DND-41 (cell line): ENCODE data around the gene RAET1E.

Experiments used
- EZH2 ChIP-seq: IDR thresholded peaks from 3 replicates; pipeline ENCODE4 v1.6.1; 2012; ENCODE audit warnings: borderline replicate concordance, low read depth, mild to moderate bottlenecking, moderate library complexity, low read length, inconsistent platforms; ENCODE audit not compliant: severe bottlenecking
- TF ChIP-seq, protein P1 (sequence below): IDR thresholded peaks from 2 replicates; pipeline ENCODE4 v1.5.1; 2012; ENCODE audit warnings: borderline replicate concordance, low read length, moderate library complexity, mild to moderate bottlenecking; ENCODE audit not compliant: poor library complexity, severe bottlenecking; ENCODE audit errors: extremely low read depth

DNA sequence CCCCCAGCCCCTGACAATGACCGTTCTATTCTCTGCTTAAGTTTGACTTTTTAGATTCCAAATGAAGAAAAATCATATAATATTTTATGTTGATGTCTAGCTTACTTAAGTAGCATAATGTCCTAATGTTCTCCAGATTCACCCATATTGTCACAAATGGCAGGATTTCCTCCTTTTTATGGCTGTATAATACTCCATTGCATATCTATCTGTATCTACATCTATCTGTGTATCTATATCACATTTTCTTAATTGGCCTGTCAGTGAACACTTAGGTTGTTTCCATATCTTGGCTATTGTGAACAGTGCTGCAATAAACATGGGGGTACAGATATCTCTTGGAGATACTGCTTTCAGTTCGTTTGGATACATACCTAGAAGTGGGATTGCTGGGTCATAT lies 26.7 kb downstream of the RAET1E start:
- TF ChIP-seq, protein P1, sequence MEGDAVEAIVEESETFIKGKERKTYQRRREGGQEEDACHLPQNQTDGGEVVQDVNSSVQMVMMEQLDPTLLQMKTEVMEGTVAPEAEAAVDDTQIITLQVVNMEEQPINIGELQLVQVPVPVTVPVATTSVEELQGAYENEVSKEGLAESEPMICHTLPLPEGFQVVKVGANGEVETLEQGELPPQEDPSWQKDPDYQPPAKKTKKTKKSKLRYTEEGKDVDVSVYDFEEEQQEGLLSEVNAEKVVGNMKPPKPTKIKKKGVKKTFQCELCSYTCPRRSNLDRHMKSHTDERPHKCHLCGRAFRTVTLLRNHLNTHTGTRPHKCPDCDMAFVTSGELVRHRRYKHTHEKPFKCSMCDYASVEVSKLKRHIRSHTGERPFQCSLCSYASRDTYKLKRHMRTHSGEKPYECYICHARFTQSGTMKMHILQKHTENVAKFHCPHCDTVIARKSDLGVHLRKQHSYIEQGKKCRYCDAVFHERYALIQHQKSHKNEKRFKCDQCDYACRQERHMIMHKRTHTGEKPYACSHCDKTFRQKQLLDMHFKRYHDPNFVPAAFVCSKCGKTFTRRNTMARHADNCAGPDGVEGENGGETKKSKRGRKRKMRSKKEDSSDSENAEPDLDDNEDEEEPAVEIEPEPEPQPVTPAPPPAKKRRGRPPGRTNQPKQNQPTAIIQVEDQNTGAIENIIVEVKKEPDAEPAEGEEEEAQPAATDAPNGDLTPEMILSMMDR = no peak
- TF ChIP-seq EZH2 = no peak
